ENCODE results near the gene SHKBP1.

DNA sequence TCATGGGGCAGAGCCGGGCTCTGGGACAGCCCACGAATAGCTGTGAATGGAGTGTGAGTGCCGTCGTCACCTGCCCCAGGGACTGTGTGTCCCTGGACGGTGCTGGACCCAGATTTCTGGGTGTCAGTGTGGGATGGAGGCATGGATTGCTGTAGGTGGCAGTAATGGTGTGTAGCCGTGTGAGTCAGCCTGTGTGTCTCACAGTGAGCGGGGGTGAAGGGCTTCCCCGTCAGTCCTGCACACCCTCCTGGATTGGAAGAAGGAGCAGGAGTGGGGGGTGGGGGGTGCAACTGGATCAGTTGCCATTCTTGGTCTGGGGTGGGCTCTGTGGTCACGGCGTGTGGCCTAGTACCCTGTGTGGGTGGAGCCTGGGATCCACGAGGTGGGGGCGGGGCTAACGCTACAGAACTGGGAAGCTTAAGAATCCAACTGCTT is 18.0 kb downstream of the SHKBP1 start:
- TF ChIP-seq CTCF (IDR thresholded peaks at IDR 0.05), result no peak
- TF ChIP-seq EZH2 (IDR thresholded peaks at IDR 0.05; ENCODE audit: borderline replicate concordance, insufficient read depth, low read depth, low read length, poor library complexity, severe bottlenecking), result no peak
